Glomerular endothelial cell (primary cell): ENCODE data around the gene RFK. TPM values are rescaled to one million over a fixed set of nuclear protein-coding genes. Genes with fewer than 3 reads are reported as not detected.
"Not testable (repeated sequence)": the region's sequence is repeated elsewhere in the genome, so short reads cannot be mapped to it uniquely, and the experiment has no call there.

Experiments used
- DNase-seq: peaks from one replicate; pipeline ENCODE4 v3.0.0-alpha.2; 2011; ENCODE audit warnings: low read depth, low spot score; ENCODE audit errors: extremely low read depth
- total RNA-seq: library from RNA; depleted of rRNA; stranded (reverse); fragments of >200 nt; gene quantifications from 2 replicates; pipeline ENCODE4 v1.2.3, GENCODE V29; 2015

RFK gene
- 21.8 and 26.0 TPM in 2 replicates for total RNA-seq

DNA sequence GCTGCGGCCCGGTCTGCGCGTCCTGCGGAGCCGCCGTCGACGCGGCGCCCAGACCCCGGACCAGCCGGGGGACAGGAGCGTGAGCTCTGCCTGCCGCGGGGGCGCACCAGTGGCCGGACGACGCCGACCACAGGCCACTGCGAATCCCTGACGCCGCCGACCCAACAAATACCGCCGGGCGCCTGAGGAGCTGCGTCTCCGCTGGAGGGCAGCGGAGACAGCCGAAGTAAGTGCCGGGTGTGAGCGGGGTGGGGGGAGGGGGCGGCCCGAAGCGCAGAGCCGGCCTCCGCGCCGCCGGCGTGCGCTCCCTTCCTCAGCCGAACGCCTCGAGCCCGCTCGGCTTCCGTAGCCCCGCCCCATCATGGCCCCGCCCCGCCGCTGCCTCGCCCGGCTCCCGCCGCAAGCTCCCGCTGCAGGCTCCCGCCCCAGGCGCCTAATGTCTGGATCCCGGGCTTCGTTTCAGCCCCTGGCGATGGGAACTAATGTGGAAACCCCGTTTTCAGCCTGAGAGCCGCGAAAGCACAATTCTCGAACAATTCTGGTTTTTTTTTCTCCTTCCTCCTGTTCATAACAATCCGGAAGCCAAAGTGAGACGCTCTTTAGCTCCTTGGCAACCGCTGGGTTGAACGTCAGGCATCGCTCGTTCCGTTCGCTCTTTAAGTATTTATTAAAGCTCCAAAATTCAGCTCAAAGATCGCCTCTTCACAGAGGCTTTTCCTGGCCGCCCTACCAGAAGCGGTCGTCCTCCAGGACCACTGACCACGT lies at the start of gene RFK:
TSS of gene RFK (minus strand) at position 232 of the 765 bp plus-strand sequence. CDS start 255 bp downstream, outside the sequence.
- no peak for DNase-seq

DNA sequence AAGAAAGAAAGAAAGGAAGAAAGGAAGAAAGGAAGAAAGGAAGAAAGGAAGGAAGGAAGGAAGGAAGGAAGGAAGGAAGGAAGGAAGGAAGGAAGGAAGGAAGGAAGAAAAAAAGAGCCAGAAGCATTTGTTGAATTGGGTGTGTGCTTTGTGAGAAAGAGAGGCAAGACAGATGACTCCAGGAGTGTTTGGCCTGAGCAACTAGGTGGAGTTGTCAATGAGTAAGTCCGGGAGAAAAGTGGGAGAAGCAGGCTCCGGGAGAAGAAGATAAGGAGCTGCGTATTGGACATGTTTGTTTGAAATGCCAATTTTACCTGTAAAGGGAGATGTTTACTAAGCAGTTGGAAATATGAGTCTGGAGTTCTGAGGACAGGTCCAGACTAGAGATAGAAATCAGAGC lies 49.7 kb upstream of the RFK start:
- no peak for DNase-seq

DNA sequence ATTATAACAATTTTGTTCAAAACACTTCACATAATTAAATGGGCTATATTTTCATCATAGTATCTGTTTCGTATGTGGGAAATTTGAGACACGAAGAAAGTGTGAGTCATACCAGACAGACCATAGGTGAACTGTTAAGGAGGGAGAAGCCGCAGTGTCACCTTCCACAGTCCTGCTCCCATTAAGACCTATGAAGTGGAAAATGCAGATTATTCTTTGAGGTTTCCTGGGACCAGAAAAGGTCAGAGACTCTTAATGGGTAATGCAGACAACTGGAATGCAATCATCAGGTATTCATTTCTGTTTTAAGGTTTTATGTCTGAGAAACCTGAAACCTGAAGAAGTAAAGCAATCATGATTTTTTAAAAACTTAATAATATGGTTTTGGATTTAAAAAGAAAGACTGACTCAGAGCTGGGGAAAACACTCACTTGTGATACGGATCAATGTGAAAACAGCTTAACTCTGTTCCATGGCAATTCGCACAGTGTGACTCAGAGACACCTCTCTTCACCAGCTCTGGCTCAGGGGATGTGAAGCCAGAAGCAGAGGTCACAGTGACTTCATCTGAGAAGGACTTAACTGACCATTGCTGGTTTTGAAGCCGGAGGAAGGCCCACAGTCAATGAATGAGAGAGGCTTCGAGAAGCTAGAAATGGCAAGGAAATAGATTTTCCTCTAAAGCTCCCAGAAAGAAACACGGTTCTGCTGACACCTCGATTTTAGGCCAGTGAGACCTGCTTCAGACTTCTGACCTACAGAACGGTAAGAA lies 47.5 kb upstream of the RFK start:
- no peak for DNase-seq

DNA sequence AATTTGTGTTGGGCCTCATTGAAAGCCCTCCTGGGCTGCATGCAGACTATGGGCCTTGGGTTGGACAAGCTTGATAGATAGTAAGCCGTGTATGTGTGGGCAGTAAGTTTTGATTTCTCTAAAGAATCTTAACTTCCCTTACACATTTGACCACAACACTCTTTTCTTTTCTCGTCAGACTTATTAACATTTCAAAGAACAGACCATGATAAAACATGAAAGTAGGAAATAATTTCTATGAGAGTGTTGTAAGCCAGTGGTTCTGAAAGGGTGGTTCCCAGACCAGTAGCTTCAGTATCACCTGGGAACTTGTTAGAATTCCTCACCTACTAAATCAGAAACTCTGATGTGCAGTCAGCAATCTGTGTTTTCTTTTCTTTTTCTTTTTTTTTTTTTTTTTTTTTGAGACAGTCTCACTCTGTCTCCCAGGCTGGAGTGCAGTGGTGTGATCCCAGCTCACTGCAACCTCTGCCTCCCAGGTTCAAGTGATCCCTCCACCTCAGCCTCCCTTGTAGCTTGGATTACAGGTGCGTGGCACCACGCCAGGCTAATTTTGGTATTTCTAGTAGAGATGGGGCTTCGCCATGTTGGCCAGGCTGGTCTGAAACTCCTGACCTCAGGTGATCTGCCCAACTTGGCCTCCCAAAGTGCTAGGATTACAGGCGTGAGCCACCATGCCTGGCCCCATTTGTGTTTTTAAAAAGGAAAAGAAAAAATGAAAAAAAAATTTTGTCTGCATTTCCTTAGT lies 44.8 kb upstream of the RFK start:
- no peak for DNase-seq

DNA sequence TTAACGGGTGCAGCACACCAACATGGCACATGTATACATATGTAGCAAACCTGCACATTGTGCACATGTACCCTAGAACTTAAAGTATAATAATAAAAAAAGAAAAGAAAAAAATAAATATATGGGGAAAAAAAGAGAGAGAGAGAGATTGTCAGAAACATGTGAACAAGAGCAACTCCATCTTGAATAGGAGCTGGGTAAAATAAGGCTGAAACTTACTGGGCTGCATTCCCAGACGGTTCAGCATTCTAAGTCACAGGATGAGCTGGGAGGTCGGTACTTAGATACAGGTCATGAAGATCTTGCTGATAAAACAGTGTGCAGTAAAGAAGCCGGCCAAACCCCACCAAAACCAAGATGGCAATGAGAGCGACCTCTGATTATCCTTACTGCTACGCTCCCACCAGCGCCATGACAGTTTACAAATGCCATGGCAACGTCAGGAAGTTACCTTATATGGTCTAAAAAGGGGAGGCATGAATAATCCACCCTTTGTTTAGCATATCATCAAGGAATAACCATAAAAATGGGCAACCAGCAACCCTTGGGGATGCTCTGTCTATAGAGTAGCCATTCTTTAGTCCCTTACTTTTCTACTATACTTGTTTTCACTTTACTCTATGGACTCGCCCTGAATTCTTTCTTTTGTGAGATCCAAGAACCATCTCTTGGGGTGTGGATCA lies 42.9 kb upstream of the RFK start:
- not testable (repeated sequence) for DNase-seq

DNA sequence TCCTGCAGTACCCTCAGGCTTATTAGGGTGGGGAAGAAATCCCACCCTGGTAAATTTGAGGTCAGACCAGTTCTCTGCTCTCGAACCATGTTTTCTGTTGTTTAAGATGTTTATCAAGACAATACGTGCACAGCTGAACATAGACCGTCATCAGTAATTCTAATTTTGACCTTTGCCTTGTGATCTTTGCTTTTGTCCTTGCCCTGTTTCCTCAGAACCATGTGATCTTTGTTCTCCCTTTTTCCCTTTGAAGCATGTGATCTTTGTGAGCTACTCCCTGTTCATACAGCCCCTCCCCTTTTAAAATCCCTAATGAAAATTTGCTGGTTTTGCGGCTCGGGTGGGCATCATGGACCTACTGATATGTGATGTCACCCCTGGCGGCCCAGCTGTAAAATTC lies 40.7 kb upstream of the RFK start:
- DNase-seq, result not testable (repeated sequence)

DNA sequence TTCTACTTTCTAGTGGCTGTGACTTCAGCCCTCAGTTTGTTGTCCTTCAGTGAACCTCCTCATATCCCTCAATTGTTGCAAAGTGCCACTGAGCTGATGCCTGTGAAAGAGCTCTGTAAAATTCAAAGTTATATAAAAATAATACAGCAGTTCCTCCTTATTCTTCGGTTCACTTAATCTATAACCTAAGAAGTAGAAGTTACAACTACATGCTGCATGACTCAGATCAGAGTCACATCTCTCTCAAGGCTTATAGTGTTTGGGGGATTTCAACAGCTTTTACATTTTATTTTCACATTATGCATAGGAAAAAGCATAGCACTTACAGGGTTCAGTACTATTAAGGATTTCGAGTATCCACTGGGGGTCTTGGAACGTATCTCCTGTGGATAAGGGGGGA lies 39.6 kb upstream of the RFK start:
- DNase-seq, result no peak

DNA sequence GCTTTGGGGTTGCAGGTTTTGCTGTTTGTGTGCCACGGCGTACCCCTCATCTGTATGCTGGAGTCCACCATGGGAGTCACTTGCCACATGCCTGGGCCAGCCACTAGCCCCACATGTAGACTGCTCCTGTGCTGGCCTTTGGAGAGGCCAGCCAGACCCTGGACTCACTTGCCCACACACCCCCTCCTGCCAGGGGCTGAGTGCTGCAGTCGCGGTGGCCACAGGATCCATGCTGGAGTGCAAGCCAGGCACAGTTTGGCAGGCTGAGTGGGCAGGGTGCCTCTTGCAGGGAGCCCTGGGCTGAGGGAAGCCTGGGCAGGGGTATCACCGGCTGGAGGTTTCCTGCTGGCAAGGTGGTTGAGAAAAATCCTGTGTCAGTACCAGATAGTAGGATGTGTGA lies 39.2 kb upstream of the RFK start:
- DNase-seq, result no peak

DNA sequence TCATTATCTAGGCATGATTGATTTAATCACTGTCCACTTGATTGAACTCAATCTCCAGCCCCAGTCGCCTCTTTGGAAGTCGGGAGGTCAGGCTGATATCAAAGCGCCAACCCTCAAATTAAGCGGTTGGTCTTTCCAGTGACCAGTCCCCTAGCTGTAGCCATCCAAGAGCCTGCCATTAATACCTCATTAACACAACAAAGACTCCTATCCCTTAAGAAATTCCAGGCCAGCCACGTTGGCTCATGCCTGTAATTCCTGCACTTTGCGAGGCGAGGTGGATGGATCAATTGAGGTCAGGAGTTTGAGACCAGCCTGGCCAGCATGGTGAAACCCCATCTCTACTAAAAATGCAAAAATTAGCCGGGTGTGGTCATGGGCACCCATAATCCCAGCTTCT lies 37.4 kb upstream of the RFK start:
- DNase-seq, result no peak

DNA sequence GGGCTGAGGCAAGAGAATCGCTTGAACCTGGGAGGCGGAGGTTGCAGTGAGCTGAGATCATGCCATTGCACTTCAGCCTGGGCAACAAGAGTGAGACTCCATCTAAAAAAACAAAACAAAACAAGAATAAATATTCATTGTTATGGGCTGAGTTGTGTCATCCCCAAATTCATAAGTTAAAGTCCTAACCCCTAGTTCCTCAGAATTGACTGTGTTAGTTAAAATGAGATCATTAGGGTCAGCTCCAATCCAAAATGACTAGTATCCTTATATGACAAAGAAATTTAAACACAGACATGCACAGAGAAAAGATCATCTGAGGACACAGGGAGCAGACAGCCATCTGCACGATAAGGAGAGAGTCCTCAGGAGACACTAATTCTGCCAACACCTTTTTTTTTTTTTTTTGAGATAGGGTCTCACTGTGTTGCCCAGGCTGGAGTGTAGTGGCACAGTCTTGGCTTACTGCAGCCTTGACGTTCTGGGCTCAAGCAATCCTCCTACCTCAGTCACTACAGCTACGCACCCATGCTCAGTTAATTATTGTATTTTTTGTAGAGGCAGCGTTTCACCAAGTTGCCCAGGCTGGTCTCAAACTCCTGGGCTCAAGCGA lies 32.7 kb upstream of the RFK start:
- no peak for DNase-seq

DNA sequence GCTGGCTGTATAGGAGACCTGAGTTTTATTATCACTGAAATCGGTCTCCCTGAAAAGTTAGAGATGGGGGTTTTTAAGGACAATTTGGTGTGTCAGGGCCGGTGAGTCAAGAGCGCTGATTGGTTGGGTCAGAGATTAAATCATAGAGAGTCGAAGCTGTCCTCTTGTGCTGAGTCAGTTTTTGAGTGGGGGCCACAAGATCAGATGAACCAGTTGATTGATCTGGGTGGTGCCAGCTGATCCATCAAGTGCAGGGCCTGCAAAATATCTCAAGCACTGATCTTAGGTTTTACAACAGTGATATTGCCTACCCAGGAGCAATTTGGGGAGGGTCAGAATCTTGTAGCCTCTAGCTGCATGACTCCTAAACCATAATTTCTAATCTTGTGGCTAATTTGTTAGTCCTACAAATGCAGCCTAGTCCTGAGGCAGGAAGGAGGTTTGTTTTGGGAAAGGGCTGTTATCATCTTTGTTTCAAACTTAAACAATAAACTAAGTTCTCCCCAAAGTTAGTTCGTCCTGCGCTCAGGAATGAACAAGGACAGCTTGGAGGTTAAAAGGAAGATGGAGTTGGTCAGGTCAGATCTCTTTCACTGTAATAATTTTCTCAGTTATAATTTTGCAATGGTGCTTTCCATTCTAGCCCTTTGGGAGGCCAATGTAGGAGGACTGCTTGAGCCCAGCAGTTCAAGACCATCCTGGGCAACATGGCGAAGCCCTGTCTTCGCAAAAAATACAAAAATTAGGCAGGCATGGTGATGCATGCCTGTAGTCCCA lies 31.6 kb upstream of the RFK start:
- no peak for DNase-seq

DNA sequence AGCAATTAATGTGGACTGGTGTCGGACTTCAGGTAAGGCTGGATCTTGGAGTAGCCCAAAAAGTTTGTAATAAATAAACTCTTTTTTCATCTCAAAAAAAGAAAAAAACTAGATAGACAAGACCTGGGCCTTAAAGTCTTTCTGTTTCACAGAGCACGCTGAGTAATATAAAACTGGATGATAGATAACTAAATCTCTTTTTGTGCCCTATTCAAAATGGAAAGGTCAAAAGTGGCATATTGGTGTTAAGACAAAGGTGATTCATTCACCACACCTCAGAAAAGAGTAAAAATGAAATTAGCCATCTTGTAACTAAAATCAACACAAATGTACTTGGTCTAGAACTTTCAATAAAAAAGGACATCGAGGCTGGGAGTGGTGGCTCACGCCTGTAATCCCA lies 30.3 kb upstream of the RFK start:
- DNase-seq, result no peak

DNA sequence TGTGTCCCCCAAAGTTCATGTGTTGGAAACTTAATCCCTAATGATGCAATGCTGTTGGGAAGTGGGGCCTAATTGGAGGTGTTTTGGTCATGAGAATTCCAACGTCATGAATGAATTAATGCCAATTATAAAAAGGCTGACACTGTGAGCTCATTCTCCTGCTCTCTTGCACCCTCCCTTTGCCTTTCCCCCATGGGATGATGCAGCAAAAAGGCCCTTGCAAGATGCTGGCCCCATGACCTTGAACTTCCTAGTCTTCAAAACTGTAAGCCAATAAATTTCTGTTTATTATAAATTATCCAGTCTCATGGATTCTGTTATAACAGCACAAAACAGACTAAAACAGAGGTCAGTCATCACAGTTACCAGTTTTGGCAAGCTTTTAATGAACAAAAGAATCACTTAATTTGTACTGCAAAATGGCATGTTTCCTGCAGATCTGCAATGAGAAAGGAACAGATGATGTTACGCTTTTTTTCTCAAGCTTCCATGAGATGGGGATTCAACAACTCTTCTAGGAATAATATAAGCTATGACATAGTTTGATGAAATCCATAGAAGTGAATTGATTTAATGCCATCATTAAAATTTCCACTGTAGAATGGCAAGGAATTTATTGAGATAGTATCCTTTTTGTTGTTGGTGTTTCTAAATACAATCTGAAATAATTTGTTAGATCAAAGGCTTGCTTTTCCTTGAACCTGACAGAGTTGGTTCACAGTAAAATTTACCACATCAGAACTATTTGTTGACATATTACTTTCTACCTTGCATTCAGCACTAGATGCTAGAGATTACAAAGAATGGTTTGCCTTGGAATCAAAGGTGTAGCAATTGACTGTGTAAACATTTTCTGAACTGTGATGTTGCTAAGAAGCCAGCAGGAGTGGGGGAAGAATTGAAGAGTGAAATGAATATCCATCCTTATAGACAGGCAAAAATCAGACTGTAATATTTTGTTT lies 29.3 kb upstream of the RFK start:
- no peak for DNase-seq

DNA sequence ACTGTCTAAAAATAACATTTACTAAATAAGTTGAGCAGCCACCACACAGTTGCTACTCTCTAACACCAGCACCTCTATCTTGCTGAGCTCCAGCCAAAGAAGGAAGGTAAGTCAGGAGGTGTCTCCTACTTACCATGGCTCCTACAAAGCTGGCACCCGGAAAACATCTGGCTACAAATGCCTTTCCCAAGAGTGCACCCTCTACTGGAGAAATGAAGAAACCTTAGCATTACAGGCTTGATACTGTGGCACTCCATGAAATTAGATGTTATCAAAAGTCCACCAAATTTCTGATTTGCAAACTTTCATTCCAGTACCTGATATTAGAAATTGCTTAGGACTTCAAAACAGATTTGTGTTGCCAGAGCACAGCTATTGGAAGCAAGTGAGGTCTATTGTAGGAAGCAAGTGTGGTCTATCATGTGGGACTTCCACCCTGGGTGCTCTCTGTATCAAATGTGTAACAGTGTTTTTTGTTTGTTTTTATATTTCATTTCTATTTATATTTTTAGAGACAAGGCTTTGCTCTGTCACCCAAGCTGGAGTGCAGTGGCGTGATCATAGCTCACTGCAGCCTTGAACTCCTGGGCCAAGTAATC lies 25.7 kb upstream of the RFK start:
- no peak for DNase-seq

DNA sequence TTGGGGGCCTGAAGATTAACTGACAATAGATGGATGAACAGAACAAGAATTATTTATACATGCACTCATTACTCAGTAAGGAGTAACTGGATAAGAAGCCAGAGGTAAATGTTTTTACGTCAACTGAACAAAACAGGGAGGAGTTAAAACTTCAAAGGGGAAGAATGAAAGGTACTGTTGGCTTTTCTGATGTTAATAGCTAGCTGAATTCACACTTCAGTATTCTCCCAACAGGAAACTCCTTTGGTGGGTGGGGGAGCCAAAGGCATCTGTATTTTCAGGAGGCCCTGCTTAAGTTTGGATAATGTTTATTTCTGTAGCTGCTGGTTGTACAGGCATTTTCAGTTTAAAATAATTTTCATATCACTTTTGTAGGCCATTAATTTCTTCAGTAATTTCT lies 23.2 kb upstream of the RFK start:
- no peak for DNase-seq

DNA sequence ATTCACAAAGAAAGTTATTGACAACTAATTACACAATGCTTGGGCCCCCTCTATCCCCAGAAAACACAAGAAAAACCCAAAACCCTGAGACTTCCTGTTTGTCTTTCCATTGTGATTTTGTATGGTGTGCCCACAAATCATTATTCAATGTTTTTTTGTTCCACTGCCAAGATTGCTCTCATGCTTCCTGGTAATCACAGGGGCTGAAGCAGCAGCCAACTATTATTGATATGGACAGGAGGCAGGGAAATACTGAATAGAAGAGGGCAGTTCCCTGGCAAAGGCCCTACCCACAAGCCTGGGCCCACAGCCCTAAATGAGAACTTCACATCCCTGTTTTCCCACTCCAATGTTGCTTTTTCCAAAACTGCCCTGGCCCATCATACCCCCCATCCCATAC lies 21.5 kb upstream of the RFK start:
- no peak for DNase-seq

DNA sequence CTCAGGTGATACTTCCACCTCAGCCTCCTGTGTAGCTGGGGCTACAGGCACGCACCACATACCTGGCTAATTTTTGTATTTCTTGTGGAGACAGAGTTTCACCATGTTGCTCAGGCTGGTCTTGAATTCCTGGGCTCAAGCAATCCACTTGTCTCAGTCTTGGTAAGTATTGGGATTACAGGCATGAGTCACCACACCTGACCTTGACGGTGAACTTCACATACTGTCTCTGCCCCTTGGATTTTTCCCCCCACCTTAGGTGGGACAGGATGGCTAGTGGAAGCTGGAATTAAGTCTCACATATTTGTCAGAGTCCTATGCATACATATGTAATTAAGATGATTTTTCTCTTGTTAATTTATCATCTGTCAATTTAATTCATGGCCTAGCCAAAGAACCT lies 20.9 kb upstream of the RFK start:
- DNase-seq, result no peak

DNA sequence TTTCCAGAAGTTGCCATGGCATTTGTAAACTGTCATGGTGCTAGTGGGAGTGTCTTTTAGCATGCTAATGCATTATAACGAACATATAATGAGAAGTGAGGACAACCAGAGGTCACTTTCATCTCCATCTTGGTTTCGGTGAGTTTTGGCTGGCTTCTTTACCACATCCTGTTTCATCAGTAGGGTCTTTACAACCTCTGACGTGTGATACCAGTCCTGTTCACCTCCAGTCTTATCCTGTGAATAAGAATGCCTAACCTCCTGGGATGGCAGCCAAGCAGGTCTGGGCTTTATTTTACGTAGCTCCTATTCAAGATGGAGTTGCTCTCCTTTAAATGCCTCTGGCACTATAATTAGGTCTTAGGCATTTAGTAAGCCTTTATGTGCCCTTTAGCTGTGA lies 20.4 kb upstream of the RFK start:
- no peak for DNase-seq
